K562 (cell line): ENCODE measurements around the gene CMIP. TPM values are rescaled to one million over a fixed set of nuclear protein-coding genes. Genes with fewer than 3 reads are reported as not detected.
A peak's percentile ranks its signal among the peaks of the same experiment; 100 is the strongest.

Experiments used
- CREM ChIP-seq: IDR thresholded peaks from 2 replicates; pipeline ENCODE4 v1.6.1; 2014; ENCODE audit warnings: antibody characterized with exemption, low read depth
- EP300 ChIP-seq: IDR thresholded peaks from 2 replicates; pipeline ENCODE4 v1.6.1; 2012; ENCODE audit warnings: low read length, improper control_type of control experiment
- FOXJ2 ChIP-seq: fragments of 200-800 bp; sonication (Bioruptor generic); IDR thresholded peaks from 2 replicates; pipeline ENCODE4 v1.6.1; 2016; ENCODE audit warnings: missing genetic modification characterization, missing compliant biosample characterization
- FOXK2 ChIP-seq, 2 experiments: fragments of 450-650 bp; IDR thresholded peaks in 1 of 2; conservative IDR thresholded peaks in 1 of 2; 2 replicates each; pipeline ENCODE4 v1.6.1; 2016; ENCODE audit warnings: low read depth in 2 of 2, mild to moderate bottlenecking in 1 of 2
- HNRNPLL ChIP-seq: fragments of 200-400 bp; formaldehyde crosslinking; IDR thresholded peaks from 2 replicates; pipeline ENCODE4 v1.6.1; 2017; ENCODE audit warnings: low read length, low read depth, mild to moderate bottlenecking; ENCODE audit not compliant: poor library complexity, severe bottlenecking
- KDM1A ChIP-seq, 2 experiments: fragments of 450-650 bp; IDR thresholded peaks; 2 replicates each; pipeline ENCODE4 v1.6.1; 2016; ENCODE audit warnings: mild to moderate bottlenecking in 2 of 2
- KLF6 ChIP-seq: fragments of 250-450 bp; sonication (Bioruptor Pico); IDR thresholded peaks from 2 replicates; pipeline ENCODE4 v1.4.0; 2020; ENCODE audit warnings: mild to moderate bottlenecking, moderate library complexity, borderline replicate concordance
- MTA3 ChIP-seq: fragments of 450-650 bp; formaldehyde crosslinking; IDR thresholded peaks from 2 replicates; pipeline ENCODE4 v1.6.1; 2017; ENCODE audit warnings: mild to moderate bottlenecking, borderline replicate concordance
- PKNOX1 ChIP-seq: fragments of 450-650 bp; IDR thresholded peaks from 2 replicates; pipeline ENCODE4 v1.6.1; 2016
- PML ChIP-seq: IDR thresholded peaks from 2 replicates; pipeline ENCODE4 v1.6.1; 2012; ENCODE audit warnings: low read length, inconsistent platforms
- XRCC5 ChIP-seq: fragments of 200-400 bp; formaldehyde crosslinking; IDR thresholded peaks from 2 replicates; pipeline ENCODE4 v1.6.1; 2017; ENCODE audit warnings: low read depth, mild to moderate bottlenecking, low read length
- ZNF445 ChIP-seq: fragments of 250-450 bp; sonication (Bioruptor Pico); IDR thresholded peaks from 2 replicates; pipeline ENCODE4 v1.4.0; 2020; ENCODE audit warnings: low read depth, mild to moderate bottlenecking, moderate library complexity
- ZNF507 ChIP-seq: conservative IDR thresholded peaks from 2 replicates; pipeline ENCODE4 v1.6.1; 2017; ENCODE audit warnings: missing genetic modification characterization, missing compliant biosample characterization
- ZNF584 ChIP-seq: fragments of 200-800 bp; sonication (Bioruptor generic); IDR thresholded peaks from 2 replicates; pipeline ENCODE4 v1.6.1; 2016; ENCODE audit warnings: low read depth, mild to moderate bottlenecking, missing genetic modification characterization, missing compliant biosample characterization
- ZNF766 ChIP-seq: fragments of 200-800 bp; sonication (Bioruptor generic); conservative IDR thresholded peaks from 2 replicates; pipeline ENCODE4 v1.6.1; 2016; ENCODE audit warnings: missing genetic modification characterization, missing compliant biosample characterization
- polyA plus RNA-seq, 8 experiments: library from polyadenylated mRNA; depleted of rRNA in 4 of 8; stranded (reverse) in 5 of 8; unstranded in 3 of 8; fragments of >200 nt; fragmentation: Nextera tagmentation in 2 of 8; fragmentation: Illumina TruSeq in 1 of 8; extraction: Ambion mirVana in 2 of 8; extraction: Trizol in 1 of 8; gene quantifications; 2 replicates each; pipeline versions ENCODE4 v1.2.1 to v1.2.3, GENCODE V29; 2011 to 2014; ENCODE audit warnings: inconsistent platforms in 1 of 8, missing spikeins in 1 of 8
- total RNA-seq, 7 experiments: library from RNA; depleted of rRNA in 6 of 7; stranded (reverse); fragments of >200 nt in 6 of 7; fragmentation: Illumina TruSeq in 2 of 7; extraction: Trizol in 2 of 7; gene quantifications; 2 replicates each; pipeline versions ENCODE4 v1.2.1 to v1.2.3, GENCODE V29; 2011 to 2021; ENCODE audit warnings: low replicate concordance in 1 of 7
- TF ChIP-seq, protein P1 (sequence below): fragments of 250-450 bp; sonication (Bioruptor Pico); IDR thresholded peaks from 2 replicates; pipeline ENCODE4 v1.4.0; 2020
- TF ChIP-seq, protein P2 (sequence below): sonication (generic); formaldehyde crosslinking; IDR thresholded peaks from 2 replicates; pipeline ENCODE4 v1.8.0; 2022; ENCODE audit warnings: mild to moderate bottlenecking, missing genetic modification reagents

CMIP gene
- total and polyA plus RNA-seq, 9 of the 15 experiments (the other 6 are each of a cell fraction or from before 2014, with no cell fraction given): 0.94 to 82.5 (median 10.3) TPM

- TF ChIP-seq, protein P1, sequence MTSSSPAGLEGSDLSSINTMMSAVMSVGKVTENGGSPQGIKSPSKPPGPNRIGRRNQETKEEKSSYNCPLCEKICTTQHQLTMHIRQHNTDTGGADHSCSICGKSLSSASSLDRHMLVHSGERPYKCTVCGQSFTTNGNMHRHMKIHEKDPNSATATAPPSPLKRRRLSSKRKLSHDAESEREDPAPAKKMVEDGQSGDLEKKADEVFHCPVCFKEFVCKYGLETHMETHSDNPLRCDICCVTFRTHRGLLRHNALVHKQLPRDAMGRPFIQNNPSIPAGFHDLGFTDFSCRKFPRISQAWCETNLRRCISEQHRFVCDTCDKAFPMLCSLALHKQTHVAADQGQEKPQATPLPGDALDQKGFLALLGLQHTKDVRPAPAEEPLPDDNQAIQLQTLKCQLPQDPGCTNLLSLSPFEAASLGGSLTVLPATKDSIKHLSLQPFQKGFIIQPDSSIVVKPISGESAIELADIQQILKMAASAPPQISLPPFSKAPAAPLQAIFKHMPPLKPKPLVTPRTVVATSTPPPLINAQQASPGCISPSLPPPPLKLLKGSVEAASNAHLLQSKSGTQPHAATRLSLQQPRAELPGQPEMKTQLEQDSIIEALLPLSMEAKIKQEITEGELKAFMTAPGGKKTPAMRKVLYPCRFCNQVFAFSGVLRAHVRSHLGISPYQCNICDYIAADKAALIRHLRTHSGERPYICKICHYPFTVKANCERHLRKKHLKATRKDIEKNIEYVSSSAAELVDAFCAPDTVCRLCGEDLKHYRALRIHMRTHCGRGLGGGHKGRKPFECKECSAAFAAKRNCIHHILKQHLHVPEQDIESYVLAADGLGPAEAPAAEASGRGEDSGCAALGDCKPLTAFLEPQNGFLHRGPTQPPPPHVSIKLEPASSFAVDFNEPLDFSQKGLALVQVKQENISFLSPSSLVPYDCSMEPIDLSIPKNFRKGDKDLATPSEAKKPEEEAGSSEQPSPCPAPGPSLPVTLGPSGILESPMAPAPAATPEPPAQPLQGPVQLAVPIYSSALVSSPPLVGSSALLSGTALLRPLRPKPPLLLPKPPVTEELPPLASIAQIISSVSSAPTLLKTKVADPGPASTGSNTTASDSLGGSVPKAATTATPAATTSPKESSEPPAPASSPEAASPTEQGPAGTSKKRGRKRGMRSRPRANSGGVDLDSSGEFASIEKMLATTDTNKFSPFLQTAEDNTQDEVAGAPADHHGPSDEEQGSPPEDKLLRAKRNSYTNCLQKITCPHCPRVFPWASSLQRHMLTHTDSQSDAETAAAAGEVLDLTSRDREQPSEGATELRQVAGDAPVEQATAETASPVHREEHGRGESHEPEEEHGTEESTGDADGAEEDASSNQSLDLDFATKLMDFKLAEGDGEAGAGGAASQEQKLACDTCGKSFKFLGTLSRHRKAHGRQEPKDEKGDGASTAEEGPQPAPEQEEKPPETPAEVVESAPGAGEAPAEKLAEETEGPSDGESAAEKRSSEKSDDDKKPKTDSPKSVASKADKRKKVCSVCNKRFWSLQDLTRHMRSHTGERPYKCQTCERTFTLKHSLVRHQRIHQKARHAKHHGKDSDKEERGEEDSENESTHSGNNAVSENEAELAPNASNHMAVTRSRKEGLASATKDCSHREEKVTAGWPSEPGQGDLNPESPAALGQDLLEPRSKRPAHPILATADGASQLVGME (CRISPR knock-in tag): 0 out of 2 replicates have a peak, but pooled peaks have one; percentile 8
- peak; percentile 61 for TF ChIP-seq EP300
- TF ChIP-seq FOXJ2 (tag): no peak
- no peak for TF ChIP-seq KLF6 (CRISPR knock-in tag)
- peak; percentile 90 for TF ChIP-seq PKNOX1
- no peak for TF ChIP-seq ZNF507
- no peak for TF ChIP-seq ZNF445
- peak; percentile 6; the same call in 1 of the 2 replicates for TF ChIP-seq CREM
- TF ChIP-seq XRCC5: no peak
- TF ChIP-seq, protein P2, sequence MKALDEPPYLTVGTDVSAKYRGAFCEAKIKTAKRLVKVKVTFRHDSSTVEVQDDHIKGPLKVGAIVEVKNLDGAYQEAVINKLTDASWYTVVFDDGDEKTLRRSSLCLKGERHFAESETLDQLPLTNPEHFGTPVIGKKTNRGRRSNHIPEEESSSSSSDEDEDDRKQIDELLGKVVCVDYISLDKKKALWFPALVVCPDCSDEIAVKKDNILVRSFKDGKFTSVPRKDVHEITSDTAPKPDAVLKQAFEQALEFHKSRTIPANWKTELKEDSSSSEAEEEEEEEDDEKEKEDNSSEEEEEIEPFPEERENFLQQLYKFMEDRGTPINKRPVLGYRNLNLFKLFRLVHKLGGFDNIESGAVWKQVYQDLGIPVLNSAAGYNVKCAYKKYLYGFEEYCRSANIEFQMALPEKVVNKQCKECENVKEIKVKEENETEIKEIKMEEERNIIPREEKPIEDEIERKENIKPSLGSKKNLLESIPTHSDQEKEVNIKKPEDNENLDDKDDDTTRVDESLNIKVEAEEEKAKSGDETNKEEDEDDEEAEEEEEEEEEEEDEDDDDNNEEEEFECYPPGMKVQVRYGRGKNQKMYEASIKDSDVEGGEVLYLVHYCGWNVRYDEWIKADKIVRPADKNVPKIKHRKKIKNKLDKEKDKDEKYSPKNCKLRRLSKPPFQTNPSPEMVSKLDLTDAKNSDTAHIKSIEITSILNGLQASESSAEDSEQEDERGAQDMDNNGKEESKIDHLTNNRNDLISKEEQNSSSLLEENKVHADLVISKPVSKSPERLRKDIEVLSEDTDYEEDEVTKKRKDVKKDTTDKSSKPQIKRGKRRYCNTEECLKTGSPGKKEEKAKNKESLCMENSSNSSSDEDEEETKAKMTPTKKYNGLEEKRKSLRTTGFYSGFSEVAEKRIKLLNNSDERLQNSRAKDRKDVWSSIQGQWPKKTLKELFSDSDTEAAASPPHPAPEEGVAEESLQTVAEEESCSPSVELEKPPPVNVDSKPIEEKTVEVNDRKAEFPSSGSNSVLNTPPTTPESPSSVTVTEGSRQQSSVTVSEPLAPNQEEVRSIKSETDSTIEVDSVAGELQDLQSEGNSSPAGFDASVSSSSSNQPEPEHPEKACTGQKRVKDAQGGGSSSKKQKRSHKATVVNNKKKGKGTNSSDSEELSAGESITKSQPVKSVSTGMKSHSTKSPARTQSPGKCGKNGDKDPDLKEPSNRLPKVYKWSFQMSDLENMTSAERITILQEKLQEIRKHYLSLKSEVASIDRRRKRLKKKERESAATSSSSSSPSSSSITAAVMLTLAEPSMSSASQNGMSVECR (CRISPR knock-in tag): 0 out of 2 replicates have a peak, but pooled peaks have one; percentile 10
- TF ChIP-seq HNRNPLL: no peak
- TF ChIP-seq ZNF584 (CRISPR knock-in tag): peak; percentile 31; the same call in 1 of the 2 replicates
- no peak for TF ChIP-seq FOXK2 (conservative IDR thresholded peaks at IDR 0.05 in 1 of 2, IDR thresholded peaks at IDR 0.05 in 1 of 2; ENCODE audit: low read depth in 2 of 2)
- TF ChIP-seq MTA3: peak; percentile 27; the same call in 1 of the 2 replicates
- peak; percentile 75 to 85 for TF ChIP-seq KDM1A (IDR thresholded peaks at IDR 0.05)
- TF ChIP-seq PML: peak; percentile 48; the same call in 1 of the 2 replicates
- TF ChIP-seq ZNF766 (CRISPR knock-in tag): peak; percentile 24; the same call in 1 of the 2 replicates
Observed at GRCh38 chr16:81633680-81634379, 189.2 kb downstream of the CMIP start (continued).
